ENCODE data around the gene CHMP3.

- no peak for TF ChIP-seq CTCF (IDR thresholded peaks at IDR 0.05)
- TF ChIP-seq POLR2A (IDR thresholded peaks at IDR 0.05) = no peak
Observed at GRCh38 chr2:86491088-86491487, 72.2 kb downstream of the CHMP3 start.
